Renal cortex interstitium (tissue), 11 donors: Measurements from ENCODE around the gene CMC1. TPM values are rescaled to one million over a fixed set of nuclear protein-coding genes. Genes with fewer than 3 reads are reported as not detected.
"Not testable (repeated sequence)": the region's sequence is repeated elsewhere in the genome, so short reads cannot be mapped to it uniquely, and the experiment has no call there.

Experiments used
- DNase-seq, 11 donors: peaks; one replicate each; pipeline ENCODE4 v3.0.0-alpha.2; 2013; ENCODE audit warnings: low read depth in 9 of 11, low spot score in 4 of 11; ENCODE audit errors: extremely low read depth in 1 of 11
- polyA plus RNA-seq, 3 donors: library from polyadenylated mRNA; unstranded; fragments of 120-200 nt; gene quantifications; one replicate each; pipeline ENCODE4 v1.2.1, GENCODE V29; 2013; ENCODE audit not compliant: insufficient read length in 3 of 3

Gene CMC1
- polyA plus RNA-seq, 3 donors = 27.4 to 32.1 (median 28.7) TPM

DNA sequence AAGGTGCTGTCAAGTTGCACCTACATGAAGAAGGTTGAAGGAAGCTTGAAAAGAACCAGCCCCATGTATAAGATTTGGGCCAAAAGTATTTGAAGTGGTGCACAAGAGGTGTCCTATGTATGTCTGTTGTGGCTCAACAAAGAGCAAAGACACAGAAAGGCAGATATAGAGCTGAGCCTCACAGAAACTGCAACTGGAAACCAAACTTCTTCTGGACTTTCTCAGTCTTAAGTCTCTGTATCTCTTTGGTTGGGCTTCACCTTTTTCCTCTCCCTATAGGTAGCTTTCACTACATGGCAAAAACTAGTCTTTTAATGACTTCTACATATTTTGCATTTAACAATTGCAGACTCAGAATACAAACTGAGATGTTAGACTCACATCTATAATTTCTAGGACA is 8.8 kb upstream of the CMC1 start:
- DNase-seq = no peak

DNA sequence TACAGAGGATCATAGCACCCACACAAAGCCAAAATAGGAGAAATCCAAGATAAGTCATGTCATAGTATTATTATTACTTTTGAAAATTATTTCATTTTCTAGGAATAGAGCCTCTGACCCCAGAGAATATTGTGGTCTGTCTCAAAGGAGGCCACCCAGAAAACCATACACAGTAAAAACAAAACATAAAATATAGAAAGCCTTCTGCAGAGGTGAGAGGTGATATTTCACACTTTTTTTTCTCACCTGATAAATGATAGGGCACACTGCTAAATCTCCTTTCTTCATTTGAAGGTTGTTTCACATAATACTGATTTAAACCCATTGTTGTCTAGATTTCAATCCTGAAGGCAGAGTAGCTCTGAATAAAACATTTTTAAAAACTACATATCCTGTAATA is 7.0 kb upstream of the CMC1 start:
- DNase-seq = no peak

DNA sequence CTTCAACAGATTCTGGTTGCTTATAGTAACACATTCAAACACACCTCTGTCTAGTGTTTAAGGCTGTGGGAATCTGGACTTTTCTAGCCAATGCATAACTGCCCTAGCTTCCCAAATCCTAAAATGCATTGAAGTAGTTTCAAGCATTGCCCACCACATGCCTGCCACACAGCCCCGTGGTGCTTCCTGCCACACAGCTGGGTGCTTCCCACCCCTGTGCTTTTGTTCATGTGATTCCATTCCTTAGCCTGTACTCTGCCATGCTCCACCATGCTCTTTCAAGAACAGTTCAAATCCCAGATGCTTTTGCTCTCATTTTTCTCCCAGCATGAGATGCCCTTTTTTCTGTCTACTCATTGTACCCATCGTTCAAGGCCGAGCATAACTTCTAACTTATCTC is 2.3 kb upstream of the CMC1 start:
- no peak for DNase-seq

DNA sequence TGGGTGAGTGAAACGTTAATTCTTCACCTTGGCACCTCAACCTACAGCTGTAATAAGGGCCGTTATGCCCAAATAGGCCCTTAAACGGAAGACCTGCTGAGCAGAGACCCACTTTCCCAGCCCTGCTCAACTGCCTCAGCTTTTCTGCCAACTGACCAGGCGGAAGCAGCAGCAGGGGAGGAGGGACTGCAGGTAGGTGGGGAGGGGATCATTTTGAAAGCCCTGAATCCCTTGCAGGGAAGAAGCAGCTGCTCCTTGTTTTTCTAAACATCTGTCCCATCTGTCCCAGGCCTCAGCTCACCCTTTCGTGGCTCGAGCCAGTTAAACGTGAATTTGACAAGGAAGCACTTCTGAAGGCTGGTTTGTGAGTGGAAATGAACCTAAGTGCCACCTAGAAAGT is 978 bp upstream of the CMC1 start:
- peak in 1 of 11 donors; percentile 0 for DNase-seq

DNA sequence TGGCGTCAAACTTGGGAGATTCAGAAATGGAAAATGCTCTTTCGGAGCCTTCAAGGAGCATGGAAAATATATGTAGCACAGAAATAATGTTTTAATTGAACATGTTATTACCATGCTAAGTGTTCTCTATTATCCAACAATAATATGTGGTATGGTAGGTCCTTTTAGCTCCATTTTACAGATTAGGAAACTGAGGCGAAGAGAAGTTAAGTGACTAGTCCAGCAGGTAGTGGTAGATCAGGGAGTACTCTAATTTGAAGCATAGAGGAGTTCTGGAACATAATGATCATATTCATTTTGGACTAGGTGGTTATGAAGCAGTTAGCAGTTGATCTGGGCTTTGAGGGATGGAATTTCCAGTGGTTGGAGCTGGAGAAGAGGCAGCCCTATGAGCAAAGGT is 1.1 kb downstream of the CMC1 start:
- no peak for DNase-seq

DNA sequence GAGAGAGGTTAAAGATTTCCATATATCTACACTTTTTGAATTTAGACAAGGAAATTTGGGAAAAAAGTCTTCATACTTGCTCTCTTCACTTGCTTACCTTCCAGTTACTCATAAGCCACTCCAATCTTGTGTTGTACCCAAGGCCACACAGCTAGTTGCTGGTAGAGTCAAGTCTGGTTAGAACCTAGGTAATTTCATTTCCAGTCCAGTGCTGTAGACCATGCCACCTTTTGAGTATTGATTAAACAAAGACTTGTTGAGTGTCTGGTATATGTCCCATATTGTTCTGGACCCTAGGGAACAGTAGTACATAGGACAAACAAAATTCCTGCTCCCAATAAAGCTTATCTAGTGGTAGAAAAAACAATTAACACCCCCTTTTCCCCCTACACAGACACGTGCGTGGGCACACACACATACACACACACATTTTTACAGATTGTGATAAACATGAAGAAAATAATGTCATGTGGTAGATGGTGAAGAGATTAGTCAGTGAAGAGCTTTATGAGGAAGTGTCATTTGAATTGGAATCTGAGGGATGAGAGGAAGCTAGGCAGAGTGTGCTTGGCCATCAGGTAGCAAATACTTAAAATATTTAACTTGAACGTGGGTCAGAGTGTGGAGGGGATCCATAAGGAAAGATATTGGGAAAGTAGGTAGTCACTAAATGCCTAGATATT is 2.1 kb downstream of the CMC1 start:
- DNase-seq = no peak

DNA sequence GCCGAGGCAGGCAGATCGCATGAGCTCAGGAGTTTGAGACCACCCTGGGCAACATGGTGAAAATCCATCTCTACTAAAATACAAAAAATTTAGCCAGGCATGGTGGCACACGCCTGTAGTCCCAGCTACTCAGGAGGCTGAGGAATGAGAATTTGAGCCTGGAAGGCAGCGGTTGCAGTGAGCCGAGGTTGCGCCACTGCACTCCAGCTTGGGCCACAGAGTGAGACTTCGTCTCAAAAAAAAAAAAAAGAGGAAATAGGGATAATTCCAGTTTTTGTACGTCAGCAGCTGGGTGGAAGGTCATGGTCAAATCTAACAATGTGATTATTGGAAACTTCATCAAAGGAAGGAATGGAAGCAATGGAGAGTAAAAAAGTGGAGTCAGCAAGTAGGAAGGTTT is 3.1 kb downstream of the CMC1 start:
- DNase-seq = no peak

DNA sequence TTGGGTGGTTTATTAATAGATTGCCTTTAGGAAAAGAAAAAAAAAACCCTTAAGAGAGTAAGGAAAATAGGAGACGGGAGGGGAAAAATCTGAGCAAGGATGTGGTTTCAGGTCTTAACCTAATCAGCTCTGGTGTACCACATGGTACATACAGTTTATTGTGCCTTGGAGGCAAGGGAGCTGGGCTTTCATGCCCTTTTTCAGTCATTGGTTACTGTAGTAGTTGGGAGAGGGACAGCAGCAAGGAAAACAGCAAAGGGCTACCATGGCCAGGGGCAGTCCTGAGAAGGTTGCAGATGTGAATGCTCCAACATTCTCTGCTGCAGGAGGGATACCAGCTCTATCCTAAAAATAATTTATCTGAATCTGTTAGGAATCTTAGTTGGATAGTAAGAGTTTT is 5.9 kb downstream of the CMC1 start:
- no peak for DNase-seq

DNA sequence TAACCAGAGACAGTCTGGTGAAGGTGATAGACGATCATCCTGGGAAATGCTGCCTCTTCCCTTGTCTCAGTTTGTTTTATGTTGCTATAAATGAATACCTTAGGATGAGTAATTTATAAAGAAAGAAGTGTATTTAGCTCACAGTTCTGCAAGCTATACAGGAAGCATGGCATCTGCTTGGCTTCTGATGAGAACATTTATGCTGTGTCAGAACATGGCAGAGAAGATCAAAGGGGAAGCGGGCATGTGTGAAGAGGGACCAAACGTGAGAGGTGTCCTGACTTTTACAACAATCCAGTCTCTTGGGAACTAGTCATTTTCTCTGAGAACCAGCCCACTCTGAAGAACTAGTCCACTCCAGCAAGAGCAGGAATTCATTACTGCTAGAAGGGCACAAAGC is 9.6 kb downstream of the CMC1 start:
- no peak for DNase-seq

DNA sequence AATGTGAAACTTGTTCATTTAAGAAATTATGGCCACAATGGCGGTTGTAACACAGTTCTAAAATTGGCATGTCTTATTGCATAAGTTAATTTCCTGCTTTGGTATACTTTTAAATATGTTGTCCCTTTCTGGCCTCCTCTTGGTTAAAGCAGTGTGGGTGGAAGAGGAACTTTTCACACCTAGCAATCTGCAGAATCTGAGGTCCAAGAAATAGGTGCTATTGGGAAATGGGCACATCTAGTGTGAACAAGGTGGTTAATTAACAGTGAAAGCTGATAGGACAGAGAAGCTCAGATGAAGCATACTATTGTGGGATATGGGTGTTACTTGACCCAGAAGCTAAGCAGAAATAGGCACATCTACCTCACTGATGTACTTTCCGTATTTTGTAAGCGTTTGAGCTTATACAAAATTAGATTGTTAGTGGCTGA is 10.6 kb downstream of the CMC1 start:
- no peak for DNase-seq

DNA sequence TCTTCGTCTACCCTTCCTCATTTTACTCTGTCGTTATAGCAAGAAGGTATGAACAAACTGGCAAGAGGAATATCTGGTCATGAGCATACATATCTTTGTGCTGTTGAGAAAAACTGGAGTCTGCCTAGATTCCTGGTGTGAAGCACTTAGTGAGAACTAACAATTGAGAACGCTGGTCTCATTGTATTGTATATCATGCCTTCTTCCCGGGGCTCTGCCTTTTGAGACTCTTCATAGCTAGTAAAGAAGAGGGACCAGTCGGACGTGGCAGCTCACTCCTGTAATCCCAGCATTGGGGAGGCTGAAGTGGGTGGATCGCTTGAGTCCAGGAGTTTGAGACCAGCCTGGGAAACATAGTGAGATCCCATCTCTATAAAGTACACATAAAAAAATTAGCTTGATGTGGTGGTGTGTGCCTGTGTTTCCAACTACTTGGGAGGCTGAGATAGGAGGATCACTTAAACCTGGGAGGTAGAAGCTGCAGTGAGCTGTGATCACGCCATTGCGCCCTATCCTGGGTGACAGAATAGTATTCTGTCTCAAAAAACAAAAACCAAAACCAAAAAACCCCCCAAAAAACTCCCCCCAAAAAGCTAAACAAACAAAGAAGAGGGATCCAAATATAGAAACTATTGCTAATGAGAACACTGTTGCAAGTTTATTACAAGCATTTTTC is 11.8 kb downstream of the CMC1 start:
- no peak for DNase-seq

DNA sequence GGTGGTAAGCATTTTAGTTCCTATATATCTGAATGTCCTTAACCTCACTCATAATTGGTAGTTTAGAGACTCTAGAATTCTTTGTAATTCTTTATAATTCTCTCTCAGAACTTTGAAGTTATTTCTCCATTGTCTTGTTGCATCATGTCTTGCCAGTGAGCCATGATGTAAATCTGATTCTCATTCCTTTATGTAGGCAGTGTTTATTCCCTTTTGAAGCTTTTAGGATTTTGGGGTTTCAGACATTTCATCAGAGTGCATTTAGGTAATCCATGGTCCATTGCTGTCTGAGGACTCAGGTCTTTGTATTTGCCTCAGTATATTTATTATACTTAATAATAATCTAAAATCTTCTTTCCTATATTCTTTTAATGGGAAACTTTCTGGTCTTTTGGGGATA is 20.6 kb downstream of the CMC1 start:
- no peak for DNase-seq

DNA sequence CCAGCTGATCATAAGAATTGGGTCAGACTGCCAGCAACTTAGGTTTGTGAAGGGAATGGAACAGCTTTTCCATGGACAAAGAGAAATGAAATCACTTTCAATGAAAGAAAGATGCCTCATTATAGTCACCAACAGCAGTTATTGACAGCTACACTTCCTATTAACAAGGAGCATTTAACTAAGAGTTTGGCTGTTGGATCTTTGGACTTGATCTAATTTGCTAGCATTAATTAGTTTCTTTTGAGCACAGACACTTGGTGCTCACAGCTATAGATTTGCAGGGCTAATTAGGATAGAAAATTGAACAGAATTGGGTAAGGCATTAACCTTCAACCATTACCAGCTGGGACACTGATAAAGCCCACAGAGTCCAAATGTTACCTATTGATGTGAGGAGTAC is 24.2 kb downstream of the CMC1 start:
- no peak for DNase-seq

DNA sequence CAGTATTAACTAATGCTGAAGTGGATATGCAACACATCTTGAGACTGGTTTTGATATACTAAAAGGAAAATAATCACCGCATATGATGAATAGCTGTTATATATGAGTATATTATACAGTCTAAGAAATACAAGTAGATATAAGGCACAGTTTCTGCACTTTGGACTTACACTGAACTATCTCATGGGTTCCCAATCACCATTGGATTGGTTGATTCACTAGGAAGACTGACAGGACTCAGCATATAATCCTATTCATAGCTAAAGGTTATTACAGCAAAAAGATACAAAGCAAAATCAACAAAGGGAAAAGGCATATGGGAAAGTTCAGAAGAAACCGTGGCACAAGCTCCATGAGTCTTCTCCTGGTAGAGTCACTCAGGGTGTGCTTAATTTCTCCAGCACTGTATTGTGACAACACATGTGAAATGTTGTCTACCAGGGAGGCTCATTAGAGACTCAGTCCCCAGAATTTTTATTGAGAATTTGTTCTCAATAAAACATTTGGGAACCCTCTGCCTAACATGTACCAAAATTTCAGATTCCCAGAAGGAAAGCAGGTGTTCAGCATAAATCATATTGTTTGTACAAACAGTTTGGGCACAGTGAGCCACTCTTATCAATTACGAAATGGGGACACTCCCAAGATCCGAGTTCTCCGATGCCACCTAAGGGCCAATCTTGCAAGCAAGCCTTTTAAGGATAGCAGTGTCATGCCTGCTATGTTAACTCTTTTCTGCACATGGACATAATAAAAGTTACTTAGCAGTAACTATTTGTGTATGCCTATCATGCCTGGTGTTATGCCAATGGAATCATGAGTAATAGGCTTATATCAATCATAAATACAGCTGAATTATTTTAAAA is 26.8 kb downstream of the CMC1 start:
- DNase-seq = no peak

DNA sequence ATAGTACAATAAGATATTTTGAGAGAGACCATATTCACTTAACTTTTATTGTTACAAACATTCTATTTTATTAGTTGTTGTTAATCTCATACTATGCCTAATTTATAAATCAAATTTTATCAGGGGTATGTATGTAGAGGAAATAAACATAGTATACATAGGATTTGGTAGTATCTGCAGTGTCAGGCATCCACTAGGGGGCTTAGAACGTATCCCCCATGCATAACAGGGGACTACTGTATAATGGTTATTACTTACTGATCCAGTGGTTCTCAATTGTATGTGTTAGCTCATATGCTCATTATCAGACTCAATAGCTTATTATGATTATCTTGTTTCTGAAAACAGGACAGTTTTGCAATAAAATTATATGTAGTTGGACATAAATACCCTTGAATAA is 27.6 kb downstream of the CMC1 start:
- no peak for DNase-seq

DNA sequence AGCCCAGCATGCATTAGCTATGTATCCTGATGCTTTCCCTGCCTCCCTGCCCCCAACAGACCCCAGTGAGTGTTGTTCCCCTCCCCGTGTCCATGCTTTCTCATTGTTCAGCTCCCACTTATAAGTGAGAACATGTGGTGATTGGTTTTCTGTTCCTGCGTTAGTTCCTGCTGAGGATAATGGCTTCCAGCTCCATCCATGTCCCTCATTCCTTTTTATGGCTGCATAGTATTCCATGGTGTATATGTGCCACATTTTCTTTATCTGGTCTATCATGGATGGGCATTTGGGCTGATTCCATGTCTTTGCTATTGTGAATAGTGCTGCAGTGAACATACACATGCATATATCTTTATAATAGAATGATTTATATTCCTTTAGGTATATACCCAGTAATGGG is 28.5 kb downstream of the CMC1 start:
- DNase-seq = not testable (repeated sequence)

DNA sequence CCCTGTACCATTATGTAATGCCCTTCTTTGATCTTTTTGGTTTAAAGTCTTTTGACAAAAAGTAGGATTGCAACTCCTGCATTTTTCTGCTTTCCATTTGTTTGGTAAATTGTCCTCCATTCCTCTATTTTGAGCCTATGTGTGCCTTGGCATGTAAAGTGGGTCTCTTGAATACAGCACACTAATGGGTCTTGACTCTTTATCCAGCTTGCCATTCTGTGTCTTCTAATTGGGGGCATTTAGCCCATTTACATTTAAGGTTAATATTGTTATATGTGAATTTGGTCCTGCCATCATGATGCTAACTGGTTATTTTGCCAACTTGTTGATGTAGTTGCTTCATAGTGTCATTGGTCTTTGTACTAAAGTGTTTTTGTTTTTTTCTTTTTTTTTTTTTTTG is 32.4 kb downstream of the CMC1 start:
- DNase-seq = no peak

DNA sequence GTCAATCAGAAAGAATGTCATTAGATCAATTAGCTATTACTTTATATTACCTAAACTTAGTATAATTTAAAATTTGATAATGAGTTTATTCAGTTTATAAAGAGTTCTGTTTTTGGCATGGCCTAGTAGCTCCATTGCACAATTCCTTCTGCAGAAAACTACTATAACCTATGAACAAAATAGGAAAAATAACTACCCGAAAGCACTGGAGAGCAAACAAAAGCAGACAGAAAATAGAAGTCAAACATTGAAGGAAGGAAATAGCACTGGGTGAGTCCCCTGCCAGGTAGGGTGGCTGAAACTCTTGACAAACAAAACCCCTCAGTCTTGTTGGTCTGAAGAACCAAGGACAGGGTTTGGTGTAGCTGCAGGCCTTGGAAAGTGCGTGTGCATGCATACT is 37.5 kb downstream of the CMC1 start:
- no peak for DNase-seq

DNA sequence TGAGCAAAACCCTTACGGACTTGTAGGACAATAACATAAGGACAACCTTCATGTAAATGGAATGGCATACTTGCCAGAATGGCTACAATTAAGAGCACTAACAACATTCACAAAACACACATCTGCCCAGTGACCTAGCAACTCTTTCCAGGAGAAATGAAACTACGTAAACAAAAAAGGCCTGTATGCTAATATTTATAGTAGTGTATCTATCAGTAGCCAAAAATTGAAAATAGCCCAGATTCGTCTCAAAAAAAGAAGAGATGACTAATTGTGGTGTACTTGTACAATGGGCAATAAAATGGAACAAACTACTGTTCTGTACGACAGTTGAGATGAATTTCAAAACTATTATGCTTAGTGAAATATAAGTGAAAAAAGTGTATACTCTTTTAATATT is 38.4 kb downstream of the CMC1 start:
- DNase-seq = no peak

DNA sequence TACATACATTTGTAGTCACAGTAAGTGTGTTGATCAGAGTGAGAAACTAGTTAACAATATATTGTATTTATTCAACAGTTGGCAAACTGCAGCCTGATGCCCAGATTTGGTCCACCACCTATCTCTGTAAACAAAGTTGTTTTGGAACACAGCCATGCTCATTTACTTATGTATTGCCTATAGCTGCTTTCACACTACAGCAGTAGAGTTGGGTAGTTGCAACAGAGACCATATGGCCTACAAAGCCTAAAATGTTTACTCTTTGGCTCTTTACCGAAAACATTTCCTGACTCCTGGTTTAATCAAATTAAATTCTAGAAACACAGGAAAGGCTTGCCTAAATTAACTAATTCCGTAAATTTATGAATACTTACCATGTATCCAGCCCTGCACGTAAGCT is 39.4 kb downstream of the CMC1 start:
- no peak for DNase-seq
